GM10266 (cell line): Measurements from ENCODE around the gene SLC66A2.
A peak's percentile ranks its signal among the peaks of the same experiment; 100 is the strongest.
"Not testable (repeated sequence)": the region's sequence is repeated elsewhere in the genome, so short reads cannot be mapped to it uniquely, and the experiment has no call there.

Experiments used
- DNase-seq: peaks from one replicate; pipeline ENCODE4 v3.0.0; 2012; ENCODE audit errors: extremely low spot score
- CTCF ChIP-seq: IDR thresholded peaks from 2 replicates; pipeline ENCODE4 v1.5.1; 2012; ENCODE audit warnings: mild to moderate bottlenecking, low read depth; ENCODE audit not compliant: control insufficient read depth, insufficient read depth; ENCODE audit errors: missing control alignments

Gene SLC66A2

GRCh38 chr18:79951545-79952455 lies at the start of gene SLC66A2:
Gene SLC66A2 (minus strand): TSS chr18:79951653. CDS start chr18:79950926, 727 bp downstream.
- peak; percentile 98 for DNase-seq
- TF ChIP-seq CTCF: no peak

- no peak for TF ChIP-seq CTCF
- no peak for DNase-seq
Observed at GRCh38 chr18:80000877-80001276, 49.4 kb upstream of the SLC66A2 start.

- not testable (repeated sequence) for DNase-seq
Observed at GRCh38 chr18:79999701-80000100, 48.2 kb upstream of the SLC66A2 start.

- TF ChIP-seq CTCF: no peak
- no peak for DNase-seq
Observed at GRCh38 chr18:79991494-79991893, 40.0 kb upstream of the SLC66A2 start.

GRCh38 chr18:79989195-79989497 lies 37.7 kb upstream of the SLC66A2 start:
- DNase-seq: no peak
- no peak for TF ChIP-seq CTCF

GRCh38 chr18:79988451-79989194 lies 37.2 kb upstream of the SLC66A2 start, which contains the start of gene TXNL4A:
Gene TXNL4A (minus strand): TSS chr18:79988563. CDS start chr18:79988392, 171 bp downstream.
- peak; percentile 92 for DNase-seq

GRCh38 chr18:79988071-79988450 lies 36.6 kb upstream of the SLC66A2 start:
- TF ChIP-seq CTCF: peak; percentile 55
- peak; percentile 84 for DNase-seq

More at GRCh38 chr18:79988451-79989194, 37.2 kb upstream of the SLC66A2 start, which contains the start of gene TXNL4A:
- no peak for TF ChIP-seq CTCF
